HFFc6 (cell line): Measurements from ENCODE around the gene TAF11L11. TPM values are rescaled to one million over a fixed set of nuclear protein-coding genes. Genes with fewer than 3 reads are reported as not detected.
A peak's percentile ranks its signal among the peaks of the same experiment; 100 is the strongest.
"Not testable (repeated sequence)": the region's sequence is repeated elsewhere in the genome, so short reads cannot be mapped to it uniquely, and the experiment has no call there.

ENCODE experiments used
- DNase-seq: peaks from one replicate; pipeline ENCODE4 v3.0.0-alpha.2; 2018
- H3K27ac Mint-ChIP-seq: 2 replicates; pipeline ENCODE4 v1.8.0; 2020; ENCODE audit warnings: mild to moderate bottlenecking, mixed read lengths
- H3K27me3 Mint-ChIP-seq: 2 replicates; pipeline ENCODE4 v1.8.0; 2021; ENCODE audit warnings: mild to moderate bottlenecking, moderate library complexity, mixed read lengths; ENCODE audit not compliant: insufficient read depth
- H3K36me3 Mint-ChIP-seq: 2 replicates; pipeline ENCODE4 v1.8.0; 2021; ENCODE audit warnings: low read depth, mixed read lengths
- H3K4me1 Mint-ChIP-seq: 2 replicates; pipeline ENCODE4 v1.8.0; 2020; ENCODE audit warnings: low read depth, mixed read lengths
- H3K4me3 Mint-ChIP-seq: 2 replicates; pipeline ENCODE4 v1.8.0; 2020; ENCODE audit warnings: mild to moderate bottlenecking, moderate library complexity, mixed read lengths
- H3K9me3 Mint-ChIP-seq: 2 replicates; pipeline ENCODE4 v1.8.0; 2020; ENCODE audit warnings: mild to moderate bottlenecking, mixed read lengths
- CTCF ChIP-seq: fragments of 200-600 bp; sonication (generic); IDR thresholded peaks from 2 replicates; pipeline ENCODE4 v1.5.0; 2021; ENCODE audit warnings: antibody characterized with exemption, mild to moderate bottlenecking
- total RNA-seq, 6 experiments: library from RNA; stranded (reverse); fragmentation: NEBNext Ultra II Directional; extraction: Animal tissue kit (Norgen Biotek cat#: 25700); gene quantifications; 2 replicates in 1 of 6; 3 replicates in 5 of 6; pipeline ENCODE4 v1.2.3, GENCODE V29; 2021

The TAF11L11 gene
- total RNA-seq, 6 experiments from 2014 or later, result not detected

- no peaks in the 10 kb centered on the region for H3K9me3 Mint-ChIP-seq
- TF ChIP-seq CTCF, result no peak
Observed at GRCh38 chr5:17619354-17619753, 15.4 kb downstream of the TAF11L11 start.

GRCh38 chr5:17620627-17621026 lies 16.6 kb downstream of the TAF11L11 start:
- Mint-ChIP-seq H3K9me3 (no peaks in the 10 kb centered on the region), H3K4me3 (no peak overlapping the region), H3K36me3 (no peaks in the 10 kb centered on the region), H3K27ac (no peak overlapping the region), H3K27me3 (no peaks in the 10 kb centered on the region; the same call in 1 of the 2 replicates), H3K4me1 (no peaks in the 10 kb centered on the region)
- DNase-seq, result no peak
- peak; percentile 31; the same call in 1 of the 2 replicates for TF ChIP-seq CTCF

More at GRCh38 chr5:17619354-17619753, 15.4 kb downstream of the TAF11L11 start:
- Mint-ChIP-seq H3K36me3 (no peaks in the 10 kb centered on the region), H3K27me3 (no peaks in the 10 kb centered on the region; the same call in 1 of the 2 replicates), H3K4me3 (no peak overlapping the region), H3K4me1 (no peaks in the 10 kb centered on the region), H3K27ac (no peak overlapping the region)
- DNase-seq, result no peak

- no peak overlapping the region for H3K4me3 Mint-ChIP-seq
- H3K27me3 Mint-ChIP-seq, result no peaks in the 10 kb centered on the region
- no peak for DNase-seq
- H3K27ac Mint-ChIP-seq, result no peak overlapping the region
- no peaks in the 10 kb centered on the region for H3K4me1 Mint-ChIP-seq
- TF ChIP-seq CTCF, result no peak
- no peaks in the 10 kb centered on the region for H3K9me3 Mint-ChIP-seq
- no peaks in the 10 kb centered on the region for H3K36me3 Mint-ChIP-seq
Observed at GRCh38 chr5:17625686-17626085, 21.7 kb downstream of the TAF11L11 start.

- H3K4me3 Mint-ChIP-seq, H3K27me3 Mint-ChIP-seq, H3K9me3 Mint-ChIP-seq, DNase-seq, H3K27ac Mint-ChIP-seq, H3K36me3 Mint-ChIP-seq, H3K4me1 Mint-ChIP-seq: not testable (repeated sequence)
Observed at GRCh38 chr5:17631788-17632187, 27.8 kb downstream of the TAF11L11 start, which contains the start of gene TAF11L13. Gene TAF11L13, plus strand, starts transcription at chr5:17632088.

- TF ChIP-seq CTCF, result no peak
- DNase-seq, result no peak
- H3K27me3 Mint-ChIP-seq, result no peaks in the 10 kb centered on the region
- no peaks in the 10 kb centered on the region for H3K4me1 Mint-ChIP-seq
- H3K27ac Mint-ChIP-seq, result no peak within 1 kb of the TSS
- H3K9me3 Mint-ChIP-seq, result no peaks in the 10 kb centered on the region; the same call in 1 of the 2 replicates
- H3K36me3 Mint-ChIP-seq, result no peaks in the 10 kb centered on the region
- H3K4me3 Mint-ChIP-seq, result no peak within 1 kb of the TSS
Observed at GRCh38 chr5:17634160-17634559, 30.2 kb downstream of the TAF11L11 start, which contains the start of gene TAF11L14. Gene TAF11L14, plus strand, starts transcription at chr5:17634460.

- not testable (repeated sequence) for H3K9me3 Mint-ChIP-seq, H3K27me3 Mint-ChIP-seq, H3K4me3 Mint-ChIP-seq, H3K4me1 Mint-ChIP-seq, DNase-seq, H3K36me3 Mint-ChIP-seq, H3K27ac Mint-ChIP-seq
Observed at GRCh38 chr5:17649232-17649631, 45.2 kb downstream of the TAF11L11 start.

- H3K27ac Mint-ChIP-seq, DNase-seq, H3K27me3 Mint-ChIP-seq, H3K9me3 Mint-ChIP-seq, H3K4me3 Mint-ChIP-seq, H3K4me1 Mint-ChIP-seq, H3K36me3 Mint-ChIP-seq: not testable (repeated sequence)
Observed at GRCh38 chr5:17655201-17655759, 51.3 kb downstream of the TAF11L11 start.

Other genes starting within 250 kb of the TAF11L11 start
- not detected for gene TAF11L2, start 106.0 kb upstream of the TAF11L11 start, total RNA-seq
- gene TAF11L3, start 85.8 kb upstream of the TAF11L11 start, total RNA-seq, result not detected
- gene TAF11L4, start 82.4 kb upstream of the TAF11L11 start, total RNA-seq, result not detected
- gene TAF11L5, start 78.9 kb upstream of the TAF11L11 start, total RNA-seq, result not detected
- gene TAF11L6, start 75.5 kb upstream of the TAF11L11 start, total RNA-seq, result not detected
- gene TAF11L7, start 18.4 kb upstream of the TAF11L11 start, total RNA-seq, result not detected
- gene TAF11L8, start 13.2 kb upstream of the TAF11L11 start, total RNA-seq, result not detected
- gene TAF11L9, start 9.8 kb upstream of the TAF11L11 start, total RNA-seq, result not detected
- gene TAF11L10, start 6.4 kb upstream of the TAF11L11 start, total RNA-seq, result not detected
- not detected for gene TAF11L12, start 6.2 kb downstream of the TAF11L11 start, total RNA-seq
- not detected for gene TAF11L13, start 27.9 kb downstream of the TAF11L11 start, total RNA-seq
- gene TAF11L14, start 30.3 kb downstream of the TAF11L11 start, total RNA-seq, result not detected